Endothelial cell (in vitro differentiated cells): ENCODE measurements around the gene CTAGE8. TPM values are rescaled to one million over a fixed set of nuclear protein-coding genes. Genes with fewer than 3 reads are reported as not detected.
"Not testable (repeated sequence)": the region's sequence is repeated elsewhere in the genome, so short reads cannot be mapped to it uniquely, and the experiment has no call there.

ENCODE experiments used
- DNase-seq: peaks from one replicate; pipeline ENCODE4 v3.0.0; 2021; ENCODE audit warnings: low spot score
- H3K27ac Mint-ChIP-seq: one replicate; pipeline ENCODE4 v1.8.0; 2021; ENCODE audit warnings: mixed read lengths, inconsistent platforms; ENCODE audit not compliant: unreplicated experiment
- H3K27me3 Mint-ChIP-seq: one replicate; pipeline ENCODE4 v1.8.0; 2021; ENCODE audit warnings: mild to moderate bottlenecking, moderate library complexity, mixed read lengths, inconsistent platforms; ENCODE audit not compliant: unreplicated experiment
- H3K36me3 Mint-ChIP-seq: one replicate; pipeline ENCODE4 v1.8.0; 2021; ENCODE audit warnings: mild to moderate bottlenecking, low read depth, mixed read lengths, inconsistent platforms; ENCODE audit not compliant: unreplicated experiment
- H3K4me1 Mint-ChIP-seq: one replicate; pipeline ENCODE4 v1.8.0; 2021; ENCODE audit warnings: mild to moderate bottlenecking, mixed read lengths, inconsistent platforms; ENCODE audit not compliant: unreplicated experiment
- H3K4me3 Mint-ChIP-seq: one replicate; pipeline ENCODE4 v1.8.0; 2021; ENCODE audit warnings: mild to moderate bottlenecking, mixed read lengths, inconsistent platforms; ENCODE audit not compliant: unreplicated experiment
- H3K9me3 Mint-ChIP-seq: one replicate; pipeline ENCODE4 v1.8.0; 2021; ENCODE audit warnings: mixed read lengths, inconsistent platforms; ENCODE audit not compliant: unreplicated experiment
- total RNA-seq: library from RNA; stranded (reverse); fragmentation: NEBNext Ultra II Directional; extraction: Animal tissue kit (Norgen Biotek cat#: 25700); gene quantifications from one replicate; pipeline ENCODE4 v1.2.1, GENCODE V29; 2021; ENCODE audit not compliant: unreplicated experiment

The CTAGE8 gene
- total RNA-seq, 1 donor from 2014 or later: 0.80 TPM

GRCh38 chr7:144287171-144287784 lies 18.2 kb upstream of the CTAGE8 start:
- not testable (repeated sequence) for H3K4me3 Mint-ChIP-seq, H3K27me3 Mint-ChIP-seq, H3K27ac Mint-ChIP-seq, H3K4me1 Mint-ChIP-seq, H3K36me3 Mint-ChIP-seq, DNase-seq, H3K9me3 Mint-ChIP-seq

DNA sequence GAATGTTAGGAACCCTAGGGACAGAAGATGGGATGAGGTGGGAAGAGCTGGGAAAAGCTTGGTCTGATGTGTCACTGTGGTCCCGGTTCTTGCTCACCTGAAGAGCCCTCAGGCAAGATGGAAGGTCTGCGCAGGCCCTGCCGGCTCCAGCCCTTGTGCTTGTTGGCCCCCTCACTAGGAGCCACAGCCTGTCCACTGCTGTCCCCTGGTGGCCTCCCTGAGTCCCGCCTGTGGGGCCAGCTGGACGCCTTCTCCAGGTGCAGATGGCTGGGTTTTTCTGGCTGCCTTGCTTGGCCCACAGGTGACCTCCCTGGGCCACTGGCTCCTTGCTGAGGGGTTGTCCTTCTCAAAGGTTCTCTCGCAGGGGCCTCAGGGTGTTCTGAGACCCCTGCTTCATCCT lies 14.6 kb upstream of the CTAGE8 start:
- H3K9me3 Mint-ChIP-seq, H3K4me1 Mint-ChIP-seq, H3K36me3 Mint-ChIP-seq: not testable (repeated sequence)

DNA sequence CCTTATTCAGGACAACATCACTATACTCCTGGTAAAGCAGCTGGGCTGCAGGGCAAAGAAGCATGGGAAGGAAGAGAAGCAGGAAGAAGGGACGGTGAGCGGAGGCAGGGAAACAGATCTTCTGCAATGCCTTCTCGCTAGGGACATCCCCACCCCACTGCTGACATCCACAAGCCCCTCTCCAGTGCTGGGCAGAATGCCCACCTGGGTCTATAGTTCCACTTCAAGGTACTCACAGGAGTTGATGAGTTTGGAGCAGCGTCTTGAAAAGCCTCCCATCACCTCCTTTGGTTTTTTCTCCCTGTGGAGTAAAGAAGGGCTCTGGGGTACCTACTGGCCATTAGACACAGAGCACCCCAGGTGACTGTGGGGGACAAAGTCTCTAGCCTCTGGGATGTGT lies 13.4 kb upstream of the CTAGE8 start:
- not testable (repeated sequence) for H3K4me1 Mint-ChIP-seq, H3K4me3 Mint-ChIP-seq, DNase-seq

More for the DNA sequence above, 14.6 kb upstream of the CTAGE8 start:
- not testable (repeated sequence) for H3K27me3 Mint-ChIP-seq, DNase-seq, H3K27ac Mint-ChIP-seq, H3K4me3 Mint-ChIP-seq

GRCh38 chr7:144281981-144282380 lies 12.9 kb upstream of the CTAGE8 start:
- H3K27ac Mint-ChIP-seq, H3K4me3 Mint-ChIP-seq, H3K9me3 Mint-ChIP-seq, H3K36me3 Mint-ChIP-seq, H3K4me1 Mint-ChIP-seq, H3K27me3 Mint-ChIP-seq, DNase-seq: not testable (repeated sequence)

More for the DNA sequence above, 13.4 kb upstream of the CTAGE8 start:
- not testable (repeated sequence) for H3K27ac Mint-ChIP-seq, H3K27me3 Mint-ChIP-seq, H3K36me3 Mint-ChIP-seq, H3K9me3 Mint-ChIP-seq

DNA sequence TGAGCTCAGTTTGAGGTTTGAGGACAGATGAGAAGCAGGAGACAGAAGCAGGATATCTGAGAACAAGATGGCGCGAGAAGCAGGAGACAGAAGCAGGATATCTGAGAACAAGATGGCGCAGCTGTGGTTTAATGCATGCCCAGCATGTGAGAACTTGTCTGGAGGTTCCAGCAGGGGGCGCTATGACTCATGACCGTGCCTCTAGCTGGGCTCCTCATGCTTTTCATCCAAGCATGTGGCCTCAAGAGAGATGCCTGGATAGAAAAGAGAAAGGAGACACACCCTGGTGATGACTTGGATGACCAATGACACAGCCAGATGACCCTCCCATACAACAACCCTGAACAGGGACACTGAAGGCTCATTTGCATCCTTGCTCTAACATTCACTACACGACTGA lies 10.9 kb upstream of the CTAGE8 start:
- not testable (repeated sequence) for H3K4me1 Mint-ChIP-seq, H3K9me3 Mint-ChIP-seq, H3K4me3 Mint-ChIP-seq, H3K27ac Mint-ChIP-seq, DNase-seq, H3K36me3 Mint-ChIP-seq, H3K27me3 Mint-ChIP-seq

DNA sequence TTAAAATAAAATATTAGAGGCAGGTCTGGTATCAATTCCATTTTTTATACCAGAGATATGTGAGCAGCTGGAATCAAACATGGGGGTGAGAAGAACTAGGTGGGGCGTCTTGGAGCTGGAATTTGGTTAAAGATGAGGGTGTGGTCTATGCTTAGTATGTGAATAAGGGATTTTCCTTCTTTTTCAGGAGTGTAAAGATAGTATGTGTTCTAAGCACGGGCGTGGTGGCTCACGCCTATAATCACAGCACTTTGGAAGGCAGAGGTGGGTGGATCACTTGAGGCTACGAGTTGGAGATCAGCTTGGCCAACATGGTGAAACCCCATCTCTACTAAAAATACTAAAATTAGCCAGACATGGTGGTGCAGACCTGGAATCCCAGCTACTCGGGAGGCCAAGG lies 6.2 kb upstream of the CTAGE8 start:
- H3K4me1 Mint-ChIP-seq, DNase-seq, H3K27me3 Mint-ChIP-seq, H3K27ac Mint-ChIP-seq, H3K4me3 Mint-ChIP-seq, H3K9me3 Mint-ChIP-seq, H3K36me3 Mint-ChIP-seq: not testable (repeated sequence)

DNA sequence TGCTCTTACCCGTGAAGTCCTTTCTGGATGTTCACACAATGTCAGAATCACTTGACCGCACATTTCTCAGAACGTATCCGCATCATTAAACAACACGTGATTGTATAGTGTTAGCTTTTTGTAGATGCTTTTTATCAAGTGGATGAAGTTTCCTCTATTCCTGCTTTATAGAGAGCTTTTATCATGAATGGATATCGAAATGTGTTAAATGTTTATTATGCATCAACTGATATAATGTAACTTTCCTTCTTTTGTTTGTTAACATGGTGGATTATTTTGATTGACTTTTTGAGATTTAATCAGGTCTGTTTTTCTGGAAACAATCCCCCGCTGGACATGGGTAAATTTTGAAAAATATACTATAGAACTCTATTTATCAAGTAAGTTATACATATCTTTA lies 4.4 kb downstream of the CTAGE8 start, which contains the start of gene OR2A7:
Gene OR2A7 (minus strand): TSS at position 101 of the 400 bp plus-strand sequence. CDS start 5,164 bp downstream, outside the sequence.
- DNase-seq, H3K36me3 Mint-ChIP-seq, H3K27ac Mint-ChIP-seq, H3K27me3 Mint-ChIP-seq, H3K9me3 Mint-ChIP-seq, H3K4me1 Mint-ChIP-seq, H3K4me3 Mint-ChIP-seq: not testable (repeated sequence)

- not testable (repeated sequence) for DNase-seq, H3K36me3 Mint-ChIP-seq, H3K4me1 Mint-ChIP-seq, H3K9me3 Mint-ChIP-seq, H3K27ac Mint-ChIP-seq, H3K4me3 Mint-ChIP-seq, H3K27me3 Mint-ChIP-seq
These were observed 7.0 kb downstream of the CTAGE8 start for GRCh38 chr7:144262128-144262527.

- H3K4me1 Mint-ChIP-seq: peaks cover 12% of the 10 kb centered on the region
- DNase-seq, H3K9me3 Mint-ChIP-seq, H3K27ac Mint-ChIP-seq, H3K27me3 Mint-ChIP-seq, H3K36me3 Mint-ChIP-seq, H3K4me3 Mint-ChIP-seq: not testable (repeated sequence)
These were observed 10.0 kb downstream of the CTAGE8 start for GRCh38 chr7:144259067-144259466.
